IPS-15b (cell line): Measurements from ENCODE around the gene MICALL2.

ENCODE experiments used
- H3K27me3 ChIP-seq: one replicate; pipeline ENCODE4 v1.6.1; 2013; ENCODE audit warnings: low read length; ENCODE audit not compliant: control insufficient read depth, insufficient read depth
- H3K36me3 ChIP-seq: one replicate; pipeline ENCODE4 v1.6.1; 2013; ENCODE audit warnings: low read length; ENCODE audit not compliant: control insufficient read depth, insufficient read depth
- H3K4me1 ChIP-seq: one replicate; pipeline ENCODE4 v1.6.1; 2013; ENCODE audit warnings: mild to moderate bottlenecking, low read length; ENCODE audit not compliant: control insufficient read depth, insufficient read depth
- H3K4me3 ChIP-seq: one replicate; pipeline ENCODE4 v1.5.1; 2013; ENCODE audit warnings: low read depth, low read length
- H3K9ac ChIP-seq: one replicate; pipeline ENCODE4 v1.6.1; 2013; ENCODE audit warnings: low read depth, mild to moderate bottlenecking, low read length
- H3K9me3 ChIP-seq: one replicate; pipeline ENCODE4 v1.6.1; 2013; ENCODE audit warnings: mild to moderate bottlenecking, low read length; ENCODE audit not compliant: control insufficient read depth, insufficient read depth

The MICALL2 gene

GRCh38 chr7:1476859-1477258 lies 17.6 kb upstream of the MICALL2 start:
- no peaks in the 10 kb centered on the region for H3K9me3 ChIP-seq
- no peaks in the 10 kb centered on the region for H3K27me3 ChIP-seq
- no peak overlapping the region for H3K4me3 ChIP-seq
- H3K36me3 ChIP-seq = peaks cover 89% of the 10 kb centered on the region
- no peaks in the 10 kb centered on the region for H3K4me1 ChIP-seq
- H3K9ac ChIP-seq = no peak overlapping the region

- Histone ChIP-seq H3K4me1 (no peaks in the 10 kb centered on the region), H3K27me3 (no peaks in the 10 kb centered on the region), H3K36me3 (peaks cover 91% of the 10 kb centered on the region), H3K9me3 (no peaks in the 10 kb centered on the region), H3K4me3 (no peak overlapping the region), H3K9ac (no peak overlapping the region)
Observed at GRCh38 chr7:1475991-1476390, 16.7 kb upstream of the MICALL2 start.

- Histone ChIP-seq H3K4me3 (no peak overlapping the region), H3K9ac (no peak overlapping the region), H3K9me3 (no peaks in the 10 kb centered on the region), H3K36me3 (peaks cover 93% of the 10 kb centered on the region), H3K4me1 (no peaks in the 10 kb centered on the region), H3K27me3 (no peaks in the 10 kb centered on the region)
Observed at GRCh38 chr7:1475393-1475792, 16.1 kb upstream of the MICALL2 start.

GRCh38 chr7:1474736-1475135 lies 15.5 kb upstream of the MICALL2 start:
- H3K4me3 ChIP-seq = no peak overlapping the region
- no peak overlapping the region for H3K9ac ChIP-seq
- no peaks in the 10 kb centered on the region for H3K4me1 ChIP-seq

GRCh38 chr7:1473864-1474512 lies 14.7 kb upstream of the MICALL2 start:
- no peaks in the 10 kb centered on the region for H3K27me3 ChIP-seq
- H3K9ac ChIP-seq = no peak overlapping the region
- H3K4me1 ChIP-seq = no peaks in the 10 kb centered on the region
- no peak overlapping the region for H3K4me3 ChIP-seq
- H3K9me3 ChIP-seq = no peaks in the 10 kb centered on the region
- peaks cover 92% of the 10 kb centered on the region for H3K36me3 ChIP-seq

More at GRCh38 chr7:1474736-1475135, 15.5 kb upstream of the MICALL2 start:
- Histone ChIP-seq H3K9me3 (no peaks in the 10 kb centered on the region), H3K36me3 (peaks cover 93% of the 10 kb centered on the region), H3K27me3 (no peaks in the 10 kb centered on the region)

GRCh38 chr7:1470901-1471300 lies 11.6 kb upstream of the MICALL2 start:
- Histone ChIP-seq H3K4me3 (no peak overlapping the region), H3K9me3 (no peaks in the 10 kb centered on the region), H3K9ac (no peak overlapping the region), H3K27me3 (no peaks in the 10 kb centered on the region), H3K4me1 (no peaks in the 10 kb centered on the region), H3K36me3 (peaks cover 64% of the 10 kb centered on the region)

- Histone ChIP-seq H3K4me1 (no peaks in the 10 kb centered on the region), H3K9ac (no peak overlapping the region), H3K36me3 (peaks cover 43% of the 10 kb centered on the region)
Observed at GRCh38 chr7:1468643-1469298, 9.5 kb upstream of the MICALL2 start.

GRCh38 chr7:1468203-1468602 lies 8.9 kb upstream of the MICALL2 start:
- H3K36me3 ChIP-seq = peaks cover 38% of the 10 kb centered on the region
- no peaks in the 10 kb centered on the region for H3K4me1 ChIP-seq
- H3K27me3 ChIP-seq = no peaks in the 10 kb centered on the region
- H3K9me3 ChIP-seq = no peaks in the 10 kb centered on the region
- no peak overlapping the region for H3K4me3 ChIP-seq
- H3K9ac ChIP-seq = no peak overlapping the region

More at GRCh38 chr7:1468643-1469298, 9.5 kb upstream of the MICALL2 start:
- Histone ChIP-seq H3K9me3 (no peaks in the 10 kb centered on the region), H3K4me3 (no peak overlapping the region), H3K27me3 (no peaks in the 10 kb centered on the region)

- no peaks in the 10 kb centered on the region for H3K27me3 ChIP-seq
- H3K9me3 ChIP-seq = no peaks in the 10 kb centered on the region
- H3K4me3 ChIP-seq = no peak overlapping the region
- no peak overlapping the region for H3K9ac ChIP-seq
- H3K4me1 ChIP-seq = no peaks in the 10 kb centered on the region
- H3K36me3 ChIP-seq = peaks cover 25% of the 10 kb centered on the region
Observed at GRCh38 chr7:1466524-1467271, 7.4 kb upstream of the MICALL2 start.

- no peaks in the 10 kb centered on the region for H3K4me1 ChIP-seq
- H3K4me3 ChIP-seq = no peak overlapping the region
- no peaks in the 10 kb centered on the region for H3K27me3 ChIP-seq
- no peaks in the 10 kb centered on the region for H3K9me3 ChIP-seq
- H3K9ac ChIP-seq = no peak overlapping the region
- H3K36me3 ChIP-seq = peaks cover 5% of the 10 kb centered on the region
Observed at GRCh38 chr7:1464694-1465093, 5.4 kb upstream of the MICALL2 start.

GRCh38 chr7:1463676-1464223 lies 4.5 kb upstream of the MICALL2 start:
- Histone ChIP-seq H3K36me3 (no peaks in the 10 kb centered on the region), H3K4me1 (no peaks in the 10 kb centered on the region), H3K9ac (no peak overlapping the region)

More at GRCh38 chr7:1463676-1464223, 4.5 kb upstream of the MICALL2 start:
- H3K27me3 ChIP-seq = no peaks in the 10 kb centered on the region
- no peak overlapping the region for H3K4me3 ChIP-seq
- no peaks in the 10 kb centered on the region for H3K9me3 ChIP-seq
